ENCODE results near the gene DLGAP1.

The DLGAP1 gene

DNA sequence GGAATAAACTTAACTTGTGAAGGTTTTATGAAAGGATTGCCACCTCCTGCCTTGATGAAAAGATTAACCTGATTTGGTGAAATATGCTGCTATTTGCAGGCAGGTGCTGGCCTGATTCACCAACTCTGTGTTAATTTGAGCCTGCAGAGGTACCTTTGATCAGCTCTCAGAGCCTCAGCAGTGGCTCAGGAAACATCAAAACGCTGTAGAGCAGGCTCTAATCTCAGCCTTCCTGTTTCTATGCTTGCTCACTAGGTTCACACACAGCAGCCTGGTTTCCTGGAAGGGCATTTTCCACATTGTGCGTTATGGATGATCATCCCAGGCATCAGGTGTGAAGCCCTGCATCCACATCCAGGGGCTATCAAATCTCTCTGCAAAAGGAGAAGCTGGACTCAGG is 988.2 kb downstream of the DLGAP1 start:
- DNase-seq (ENCODE audit: low read depth): no peak

DNA sequence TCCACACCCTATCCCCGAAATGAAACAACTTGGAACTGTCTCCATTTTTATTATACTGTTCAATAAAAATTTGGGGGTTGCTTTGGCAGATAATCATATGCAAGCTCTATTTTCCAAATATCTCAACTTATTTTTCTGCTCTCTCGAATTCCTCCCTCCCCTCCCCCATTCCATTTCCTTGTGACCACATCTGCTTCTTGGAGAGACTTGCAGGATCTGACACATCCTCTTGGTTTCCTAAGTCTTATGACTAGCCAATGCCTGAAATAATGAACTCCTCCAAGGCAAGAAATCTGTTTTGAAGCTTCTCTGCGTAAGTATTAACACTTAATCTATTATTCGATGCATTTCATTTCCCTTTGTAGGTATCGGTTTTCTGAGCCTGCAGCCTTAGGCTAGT is 989.1 kb downstream of the DLGAP1 start:
- no peak for DNase-seq (ENCODE audit: low read depth)

DNA sequence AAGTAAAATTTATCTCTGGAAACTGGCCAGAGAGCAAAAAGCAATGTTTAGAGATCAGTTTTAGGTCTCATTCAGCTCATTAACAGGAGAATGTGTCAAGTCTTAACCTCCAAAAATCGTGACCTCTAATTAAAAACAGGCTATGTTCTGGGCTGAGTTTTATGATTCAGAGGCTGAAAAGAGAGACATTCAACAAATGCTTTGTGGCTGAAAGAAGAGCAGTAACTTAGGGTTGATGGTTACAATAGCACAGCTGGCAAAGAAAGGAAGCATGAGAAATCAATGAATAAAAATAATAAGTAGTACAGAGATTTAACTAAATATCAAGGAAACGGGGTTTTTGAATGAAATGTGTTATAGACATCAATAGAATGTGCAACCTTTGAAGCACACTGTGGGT is 992.1 kb downstream of the DLGAP1 start:
- no peak for DNase-seq (ENCODE audit: low read depth)

DNA sequence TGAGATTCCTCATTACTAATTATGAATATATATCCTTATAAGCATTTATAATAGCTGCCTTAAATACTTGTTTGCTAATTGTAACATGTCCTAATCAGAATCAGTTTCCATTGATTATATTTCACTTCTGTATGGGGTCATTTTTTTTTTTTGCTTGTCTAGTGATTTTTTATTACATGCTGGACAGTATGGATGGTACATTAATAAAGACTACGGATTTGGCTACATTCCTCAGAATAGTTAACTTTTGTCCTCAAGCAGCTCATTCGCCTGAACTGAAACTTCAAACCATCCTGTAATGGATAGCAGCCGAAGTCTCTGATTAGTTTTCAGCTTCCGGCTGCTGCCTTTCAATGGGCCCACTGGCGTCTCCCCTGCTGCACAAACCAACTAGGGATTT is 993.4 kb downstream of the DLGAP1 start:
- no peak for DNase-seq (ENCODE audit: low read depth)

DNA sequence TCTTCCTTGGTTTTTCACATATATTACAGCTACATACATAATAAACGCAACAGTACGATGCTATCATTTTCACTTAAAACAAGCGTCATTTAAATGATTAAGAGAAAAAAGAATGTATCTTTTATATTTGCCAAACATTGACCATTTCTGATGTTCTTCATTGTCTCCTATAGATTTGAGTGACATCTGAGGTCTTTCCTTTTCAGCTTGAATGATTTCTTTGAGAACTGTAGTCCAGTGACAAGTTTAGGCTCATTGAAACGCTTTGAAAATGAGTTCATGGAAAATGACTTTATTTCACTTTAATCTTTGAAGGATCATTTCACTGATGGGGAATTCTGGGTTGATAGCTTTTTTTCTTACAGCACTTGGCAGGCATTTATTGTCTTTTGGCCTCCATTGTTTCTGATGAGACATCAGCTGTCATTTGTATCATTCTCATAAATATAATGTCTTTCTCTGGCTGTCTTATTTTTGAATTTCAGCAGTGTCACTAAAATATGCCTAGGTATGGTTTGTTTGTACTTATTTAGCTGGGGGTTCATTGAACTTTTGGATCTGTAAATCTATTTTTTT is 994.2 kb downstream of the DLGAP1 start:
- no peak for DNase-seq (ENCODE audit: low read depth)

DNA sequence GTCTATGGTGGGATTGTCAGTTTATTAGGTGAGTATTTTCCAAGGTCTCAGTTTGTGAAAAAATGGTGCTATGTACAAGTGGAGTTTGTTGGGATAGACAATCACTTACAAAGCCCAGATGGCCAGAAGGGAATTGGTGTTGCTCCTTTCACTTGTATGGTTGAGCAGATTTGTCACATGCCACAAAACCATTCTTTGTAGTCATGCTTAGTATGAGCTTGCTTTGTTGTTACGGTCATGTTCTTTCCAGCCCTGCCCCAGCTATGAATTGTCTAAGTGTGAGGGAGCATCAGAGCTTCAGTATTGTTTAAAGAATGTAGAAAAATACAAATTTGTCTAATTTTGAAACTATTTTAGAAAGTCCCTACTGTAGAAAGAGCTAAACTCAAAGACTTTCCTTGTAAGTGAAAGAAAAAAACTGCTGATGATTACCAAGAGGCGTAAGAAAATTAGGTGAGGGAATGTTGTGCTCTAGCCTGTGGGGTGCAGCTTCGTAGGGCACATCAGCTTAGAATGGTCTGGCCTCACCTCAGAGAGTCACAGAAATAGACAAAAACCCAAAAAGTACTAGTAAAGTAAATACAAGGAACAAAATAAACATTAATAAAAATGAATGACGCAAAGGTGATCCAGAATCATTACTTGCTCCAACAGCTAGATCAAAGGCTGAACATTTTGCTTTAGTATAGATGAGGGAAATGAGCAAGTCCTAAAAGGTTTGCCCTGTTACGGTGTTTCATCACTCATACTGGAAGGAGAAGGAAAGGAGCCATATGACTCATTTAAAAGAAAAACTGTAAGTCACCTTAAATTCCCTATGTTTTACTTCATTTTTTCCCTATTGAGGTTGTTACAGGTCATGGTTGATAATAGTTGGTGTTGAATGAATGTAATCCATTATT is 995.9 kb downstream of the DLGAP1 start:
- DNase-seq (ENCODE audit: low read depth): no peak

- DNase-seq (ENCODE audit: low read depth): no peak
Observed at GRCh38 chr18:3458378-3458777, 996.7 kb downstream of the DLGAP1 start.

GRCh38 chr18:3457261-3457724 is 997.8 kb downstream of the DLGAP1 start:
- no peak for DNase-seq (ENCODE audit: low read depth)

DNA sequence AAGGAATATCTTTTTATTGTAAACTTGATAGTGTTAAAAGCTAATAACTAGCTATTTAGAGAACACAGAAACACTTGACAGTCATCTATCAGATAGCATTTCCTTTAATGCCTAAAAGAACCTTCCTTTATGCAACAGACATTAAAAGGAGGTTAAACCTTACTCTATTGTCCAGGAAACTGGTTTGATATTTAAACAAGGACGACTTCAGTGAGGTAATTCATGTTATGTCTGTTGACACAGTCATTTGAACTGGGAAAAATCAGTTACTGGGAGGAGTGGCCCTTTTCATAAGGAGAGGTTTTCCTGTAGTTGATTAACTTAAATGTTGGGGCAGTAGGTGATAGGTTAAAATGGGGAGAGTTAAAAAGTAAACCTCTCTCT is 998.4 kb downstream of the DLGAP1 start:
- no peak for DNase-seq (ENCODE audit: low read depth)

DNA sequence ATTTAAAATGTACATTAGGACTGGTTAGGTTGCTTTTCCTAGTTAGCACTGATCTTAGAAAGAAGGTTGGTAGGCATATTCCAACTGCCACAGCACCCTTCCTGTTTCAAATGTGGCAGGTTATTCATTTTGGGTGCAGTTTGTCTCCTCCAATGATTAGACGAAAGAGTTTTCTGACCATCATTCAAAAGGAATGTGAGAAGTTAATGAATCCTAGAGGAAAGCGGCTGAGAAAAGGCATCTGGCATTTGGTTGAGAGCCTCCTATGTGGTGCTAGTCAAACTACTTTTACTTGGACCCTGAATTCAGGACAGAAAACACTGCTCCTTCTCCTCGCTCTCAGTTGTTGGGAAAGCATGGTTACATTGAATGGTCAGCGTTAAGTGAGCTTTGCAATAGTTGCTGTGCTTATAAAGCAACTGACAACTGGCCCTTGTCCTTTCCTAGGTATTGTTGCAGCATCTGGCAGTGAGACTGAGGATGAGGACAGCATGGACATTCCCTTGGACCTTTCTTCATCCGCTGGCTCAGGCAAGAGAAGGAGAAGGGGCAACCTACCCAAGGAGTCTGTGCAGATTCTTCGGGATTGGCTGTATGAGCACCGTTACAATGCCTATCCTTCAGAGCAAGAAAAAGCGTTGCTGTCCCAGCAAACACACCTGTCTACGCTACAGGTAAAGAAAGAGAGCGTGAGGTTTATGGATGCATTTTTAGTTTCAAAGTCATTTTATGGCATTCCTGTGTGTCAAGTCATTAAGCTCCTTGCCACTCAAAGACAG is 999.0 kb downstream of the DLGAP1 start:
- no peak for DNase-seq (ENCODE audit: low read depth)

DNA sequence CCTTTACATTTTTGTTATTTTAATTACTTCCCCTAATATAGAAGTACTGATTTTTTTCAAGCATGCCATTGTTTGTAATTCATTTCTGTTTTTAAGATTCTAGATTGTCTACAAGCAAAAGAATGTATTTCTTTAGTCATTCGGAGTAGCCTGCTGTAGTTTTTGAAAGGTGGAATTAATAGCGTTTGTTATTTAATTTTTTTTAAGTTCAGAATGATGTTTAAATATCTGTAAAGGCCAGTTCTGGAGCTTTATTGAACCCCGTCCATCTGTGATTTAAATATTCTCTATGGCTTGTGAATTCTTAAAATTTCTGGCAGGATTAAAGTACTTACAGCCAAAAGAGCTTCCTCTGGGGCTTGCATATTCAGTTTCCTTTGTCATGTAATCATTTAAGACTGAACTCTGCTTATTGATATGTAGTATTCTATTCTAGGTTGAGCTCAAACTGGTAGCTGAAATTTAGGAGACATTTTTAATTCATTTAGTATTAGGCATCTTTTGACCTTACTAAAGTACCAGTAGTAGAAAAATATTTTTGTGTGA is 999.9 kb downstream of the DLGAP1 start:
- no peak for DNase-seq (ENCODE audit: low read depth)

GRCh38 chr18:3454365-3455089 is 1000.6 kb downstream of the DLGAP1 start:
- no peak for DNase-seq (ENCODE audit: low read depth)

DNA sequence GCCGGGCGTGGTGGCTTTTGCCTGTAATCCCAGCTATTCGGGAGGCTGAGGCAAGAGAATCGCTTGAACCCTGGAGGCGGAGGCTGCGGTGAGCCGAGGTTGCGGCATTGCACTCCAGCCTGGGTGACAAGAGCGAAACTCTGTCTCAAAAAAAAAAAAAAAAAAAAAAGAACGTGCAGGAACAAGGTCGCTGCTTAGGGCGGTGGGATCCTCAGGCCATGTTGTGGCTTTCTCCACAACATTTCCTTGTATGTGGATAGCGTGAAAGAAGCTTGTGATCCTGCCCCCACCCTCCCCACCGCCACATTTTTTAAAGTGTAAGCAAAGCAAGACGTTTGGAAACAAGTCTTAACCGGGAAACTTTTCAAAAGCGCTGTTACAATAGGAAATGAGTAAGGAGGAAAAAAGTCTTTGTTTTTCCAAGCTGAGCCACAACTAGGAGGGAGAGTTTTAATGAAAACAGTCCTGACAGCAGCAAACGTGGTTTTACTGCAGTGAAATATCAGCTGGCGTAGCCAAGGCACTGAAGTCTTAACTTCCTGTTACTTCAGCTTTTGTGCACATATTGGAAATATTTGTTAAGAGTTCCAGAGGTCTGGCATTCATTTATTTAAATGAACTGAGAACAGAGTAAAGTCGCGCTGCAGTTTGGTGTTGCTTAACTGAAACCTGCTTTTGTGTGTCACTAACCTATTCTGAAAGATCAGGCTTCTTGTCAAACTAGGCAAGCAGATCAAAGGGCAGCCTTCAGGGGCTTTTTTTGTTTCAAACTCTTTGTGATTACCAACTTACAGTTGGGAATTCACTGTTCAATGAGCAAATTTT is 1001.4 kb downstream of the DLGAP1 start:
- DNase-seq (ENCODE audit: low read depth): no peak

DNA sequence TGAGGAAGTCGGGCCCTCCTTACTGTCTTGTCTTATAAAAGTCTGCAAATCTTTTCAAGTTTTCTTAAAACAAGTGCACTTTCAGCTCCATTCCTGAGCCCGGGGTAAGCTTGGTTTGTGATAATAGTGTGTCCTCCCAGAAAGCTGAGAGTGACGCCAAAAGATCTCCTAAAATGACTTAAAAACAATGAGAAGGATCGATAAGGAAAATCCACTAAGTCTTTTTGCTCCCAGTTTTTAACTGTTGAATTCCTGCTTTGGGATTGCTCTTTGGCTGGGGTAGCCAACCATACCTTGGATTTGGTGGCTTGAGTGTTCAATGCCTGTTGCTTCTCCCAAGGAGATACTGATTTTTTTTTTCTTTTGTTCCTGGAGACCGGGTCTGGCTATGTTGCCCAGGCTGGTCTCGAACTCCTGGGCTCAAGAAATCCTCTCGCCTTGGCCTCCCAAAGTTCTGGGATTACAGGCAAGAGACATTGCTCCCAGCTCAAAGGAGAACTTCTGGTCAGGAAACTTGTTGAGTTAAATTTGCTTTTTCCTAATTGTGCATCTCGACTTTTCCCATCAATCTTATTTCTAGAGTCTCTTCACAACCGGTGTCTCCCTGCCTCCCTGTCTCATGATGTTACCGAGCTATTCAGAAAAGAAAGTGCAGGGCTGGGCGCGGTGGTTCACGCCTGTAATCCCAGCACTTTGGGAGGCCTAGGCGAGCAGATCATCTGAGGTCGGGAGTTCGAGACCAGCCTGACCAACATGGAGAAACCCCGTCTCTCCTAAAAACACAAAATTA is 1002.2 kb downstream of the DLGAP1 start:
- no peak for DNase-seq (ENCODE audit: low read depth)

GRCh38 chr18:3451989-3452749 is 1002.9 kb downstream of the DLGAP1 start:
- peak; percentile 20 for DNase-seq (ENCODE audit: low read depth)

- DNase-seq (ENCODE audit: low read depth): peak; percentile 82
Observed at GRCh38 chr18:3451183-3451988, 1003.7 kb downstream of the DLGAP1 start.

DNA sequence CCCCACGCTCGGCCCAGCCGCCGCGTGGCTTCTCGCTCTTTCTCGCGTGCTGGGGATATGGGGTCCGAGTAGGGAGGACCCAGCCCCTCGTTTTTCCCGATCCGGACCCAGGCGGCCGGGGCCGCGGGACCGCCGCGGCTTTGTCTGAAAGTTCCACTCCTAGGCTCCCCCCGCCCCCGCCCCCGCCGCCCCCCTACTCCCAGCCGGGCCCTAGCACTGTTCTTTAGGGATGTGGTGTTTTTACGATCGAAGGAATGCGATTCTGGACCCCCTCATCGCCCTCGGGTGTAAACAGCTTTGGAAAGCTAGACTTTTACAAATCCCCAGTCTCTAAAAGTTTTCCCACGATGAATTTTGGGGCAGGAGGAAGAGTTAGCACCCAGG is 1004.3 kb downstream of the DLGAP1 start:
- no peak for DNase-seq (ENCODE audit: low read depth)

- peak; percentile 62 for DNase-seq (ENCODE audit: low read depth)
Observed at GRCh38 chr18:3450012-3450798, 1004.9 kb downstream of the DLGAP1 start, which contains the start of gene TGIF1. Gene TGIF1 (plus strand): TSS chr18:3450172. CDS start chr18:3450490, 318 bp downstream.
